Measurements from ENCODE around the gene DCBLD1. TPM values are rescaled to one million over a fixed set of nuclear protein-coding genes. Genes with fewer than 3 reads are reported as not detected.

Gene DCBLD1
- total and polyA plus RNA-seq, 2 of the 13 experiments (the other 11 are each of a cell fraction or from before 2014, with no cell fraction given) = 23.2 to 41.5 TPM

DNA sequence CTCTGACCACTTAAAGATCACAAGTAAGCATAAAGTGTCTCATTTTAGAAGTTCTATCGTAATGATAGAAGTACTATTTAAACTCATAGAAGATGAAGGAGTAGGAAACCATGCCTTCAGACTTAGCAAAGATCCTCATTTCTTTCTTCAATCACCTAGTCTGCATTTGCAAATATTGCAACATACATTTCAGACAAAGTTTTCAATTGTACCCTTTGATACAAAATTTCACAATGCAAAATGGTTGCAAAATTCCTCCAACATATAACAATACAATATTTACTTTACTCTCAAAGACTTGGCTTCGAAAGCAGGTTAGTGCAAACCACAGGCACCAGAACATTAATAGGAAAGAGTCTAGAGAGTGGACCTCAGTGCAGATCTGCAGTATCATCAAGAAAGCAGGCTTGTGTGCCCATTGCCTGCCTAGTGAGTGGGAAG lies 40.6 kb upstream of the DCBLD1 start (continued):
- TF ChIP-seq GTF3A (CRISPR knock-in tag; conservative IDR thresholded peaks at IDR 0.05) (no peak), ZNF777 (CRISPR knock-in tag; IDR thresholded peaks at IDR 0.05) (no peak), NFIB (CRISPR knock-in tag; IDR thresholded peaks at IDR 0.05; ENCODE audit: borderline replicate concordance) (no peak), ZNF7 (CRISPR knock-in tag; IDR thresholded peaks at IDR 0.05) (no peak), ZNF850 (CRISPR knock-in tag; conservative IDR thresholded peaks at IDR 0.05) (no peak), NFKB2 (CRISPR knock-in tag; IDR thresholded peaks at IDR 0.05; ENCODE audit: borderline replicate concordance) (no peak), RNF2 (conservative IDR thresholded peaks at IDR 0.05; ENCODE audit: low read depth) (no peak), PAWR (CRISPR knock-in tag; IDR thresholded peaks at IDR 0.05; ENCODE audit: borderline replicate concordance) (no peak), KAT2B (IDR thresholded peaks at IDR 0.05; ENCODE audit: borderline replicate concordance, low read depth, low read length) (no peak), ZNF230 (CRISPR knock-in tag; IDR thresholded peaks at IDR 0.05) (no peak), SIN3A (IDR thresholded peaks at IDR 0.05; ENCODE audit: borderline replicate concordance, low read depth, low read length) (no peak), RBFOX2 (IDR thresholded peaks at IDR 0.05; ENCODE audit: low read depth, low read length) (no peak), GTF2F1 (IDR thresholded peaks at IDR 0.05; ENCODE audit: low read length) (no peak), ZNF143 (CRISPR knock-in tag; IDR thresholded peaks at IDR 0.05) (no peak), THAP11 (CRISPR knock-in tag; IDR thresholded peaks at IDR 0.05) (peak; percentile 82), ZNF790 (CRISPR knock-in tag; IDR thresholded peaks at IDR 0.05; ENCODE audit: borderline replicate concordance) (no peak), ZNF17 (CRISPR knock-in tag; IDR thresholded peaks at IDR 0.05) (no peak), ZEB1 (IDR thresholded peaks at IDR 0.05; ENCODE audit: insufficient replicate concordance, low read depth) (no peak), TMF1 (CRISPR knock-in tag; IDR thresholded peaks at IDR 0.05; ENCODE audit: low read depth) (no peak), SAFB2 (CRISPR knock-in tag; IDR thresholded peaks at IDR 0.05; ENCODE audit: borderline replicate concordance, low read depth) (no peak), CHD2 (IDR thresholded peaks at IDR 0.05; ENCODE audit: low read depth, low read length) (no peak), ZMYM2 (CRISPR knock-in tag; IDR thresholded peaks at IDR 0.05) (peak; percentile 54; the same call in 1 of the 2 replicates)
- TF ChIP-seq, protein P1, sequence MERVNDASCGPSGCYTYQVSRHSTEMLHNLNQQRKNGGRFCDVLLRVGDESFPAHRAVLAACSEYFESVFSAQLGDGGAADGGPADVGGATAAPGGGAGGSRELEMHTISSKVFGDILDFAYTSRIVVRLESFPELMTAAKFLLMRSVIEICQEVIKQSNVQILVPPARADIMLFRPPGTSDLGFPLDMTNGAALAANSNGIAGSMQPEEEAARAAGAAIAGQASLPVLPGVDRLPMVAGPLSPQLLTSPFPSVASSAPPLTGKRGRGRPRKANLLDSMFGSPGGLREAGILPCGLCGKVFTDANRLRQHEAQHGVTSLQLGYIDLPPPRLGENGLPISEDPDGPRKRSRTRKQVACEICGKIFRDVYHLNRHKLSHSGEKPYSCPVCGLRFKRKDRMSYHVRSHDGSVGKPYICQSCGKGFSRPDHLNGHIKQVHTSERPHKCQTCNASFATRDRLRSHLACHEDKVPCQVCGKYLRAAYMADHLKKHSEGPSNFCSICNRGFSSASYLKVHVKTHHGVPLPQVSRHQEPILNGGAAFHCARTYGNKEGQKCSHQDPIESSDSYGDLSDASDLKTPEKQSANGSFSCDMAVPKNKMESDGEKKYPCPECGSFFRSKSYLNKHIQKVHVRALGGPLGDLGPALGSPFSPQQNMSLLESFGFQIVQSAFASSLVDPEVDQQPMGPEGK (CRISPR knock-in tag; IDR thresholded peaks at IDR 0.05) = peak; percentile 58
- TF ChIP-seq, protein P2, sequence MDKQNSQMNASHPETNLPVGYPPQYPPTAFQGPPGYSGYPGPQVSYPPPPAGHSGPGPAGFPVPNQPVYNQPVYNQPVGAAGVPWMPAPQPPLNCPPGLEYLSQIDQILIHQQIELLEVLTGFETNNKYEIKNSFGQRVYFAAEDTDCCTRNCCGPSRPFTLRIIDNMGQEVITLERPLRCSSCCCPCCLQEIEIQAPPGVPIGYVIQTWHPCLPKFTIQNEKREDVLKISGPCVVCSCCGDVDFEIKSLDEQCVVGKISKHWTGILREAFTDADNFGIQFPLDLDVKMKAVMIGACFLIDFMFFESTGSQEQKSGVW (CRISPR knock-in tag; IDR thresholded peaks at IDR 0.05; ENCODE audit: borderline replicate concordance) = no peak
- TF ChIP-seq, protein P3, sequence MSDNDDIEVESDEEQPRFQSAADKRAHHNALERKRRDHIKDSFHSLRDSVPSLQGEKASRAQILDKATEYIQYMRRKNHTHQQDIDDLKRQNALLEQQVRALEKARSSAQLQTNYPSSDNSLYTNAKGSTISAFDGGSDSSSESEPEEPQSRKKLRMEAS (IDR thresholded peaks at IDR 0.05) = no peak
- TF ChIP-seq, protein P4, sequence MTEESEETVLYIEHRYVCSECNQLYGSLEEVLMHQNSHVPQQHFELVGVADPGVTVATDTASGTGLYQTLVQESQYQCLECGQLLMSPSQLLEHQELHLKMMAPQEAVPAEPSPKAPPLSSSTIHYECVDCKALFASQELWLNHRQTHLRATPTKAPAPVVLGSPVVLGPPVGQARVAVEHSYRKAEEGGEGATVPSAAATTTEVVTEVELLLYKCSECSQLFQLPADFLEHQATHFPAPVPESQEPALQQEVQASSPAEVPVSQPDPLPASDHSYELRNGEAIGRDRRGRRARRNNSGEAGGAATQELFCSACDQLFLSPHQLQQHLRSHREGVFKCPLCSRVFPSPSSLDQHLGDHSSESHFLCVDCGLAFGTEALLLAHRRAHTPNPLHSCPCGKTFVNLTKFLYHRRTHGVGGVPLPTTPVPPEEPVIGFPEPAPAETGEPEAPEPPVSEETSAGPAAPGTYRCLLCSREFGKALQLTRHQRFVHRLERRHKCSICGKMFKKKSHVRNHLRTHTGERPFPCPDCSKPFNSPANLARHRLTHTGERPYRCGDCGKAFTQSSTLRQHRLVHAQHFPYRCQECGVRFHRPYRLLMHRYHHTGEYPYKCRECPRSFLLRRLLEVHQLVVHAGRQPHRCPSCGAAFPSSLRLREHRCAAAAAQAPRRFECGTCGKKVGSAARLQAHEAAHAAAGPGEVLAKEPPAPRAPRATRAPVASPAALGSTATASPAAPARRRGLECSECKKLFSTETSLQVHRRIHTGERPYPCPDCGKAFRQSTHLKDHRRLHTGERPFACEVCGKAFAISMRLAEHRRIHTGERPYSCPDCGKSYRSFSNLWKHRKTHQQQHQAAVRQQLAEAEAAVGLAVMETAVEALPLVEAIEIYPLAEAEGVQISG (CRISPR knock-in tag; IDR thresholded peaks at IDR 0.05) = no peak
- TF ChIP-seq, protein P5, sequence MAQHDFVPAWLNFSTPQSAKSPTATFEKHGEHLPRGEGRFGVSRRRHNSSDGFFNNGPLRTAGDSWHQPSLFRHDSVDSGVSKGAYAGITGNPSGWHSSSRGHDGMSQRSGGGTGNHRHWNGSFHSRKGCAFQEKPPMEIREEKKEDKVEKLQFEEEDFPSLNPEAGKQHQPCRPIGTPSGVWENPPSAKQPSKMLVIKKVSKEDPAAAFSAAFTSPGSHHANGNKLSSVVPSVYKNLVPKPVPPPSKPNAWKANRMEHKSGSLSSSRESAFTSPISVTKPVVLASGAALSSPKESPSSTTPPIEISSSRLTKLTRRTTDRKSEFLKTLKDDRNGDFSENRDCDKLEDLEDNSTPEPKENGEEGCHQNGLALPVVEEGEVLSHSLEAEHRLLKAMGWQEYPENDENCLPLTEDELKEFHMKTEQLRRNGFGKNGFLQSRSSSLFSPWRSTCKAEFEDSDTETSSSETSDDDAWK (CRISPR knock-in tag; IDR thresholded peaks at IDR 0.05) = no peak
